A673 (cell line): Measurements from ENCODE around the gene CEND1.

ENCODE experiments used
- EZH2 ChIP-seq: fragments of 200-600 bp; sonication (generic); IDR thresholded peaks from 2 replicates; pipeline ENCODE4 v1.6.1; 2017; ENCODE audit warnings: borderline replicate concordance, low read depth, mild to moderate bottlenecking, mixed read lengths, antibody characterized with exemption, low read length; ENCODE audit not compliant: poor library complexity, severe bottlenecking
- TF ChIP-seq, protein P1 (sequence below): fragments of 300-800, 200-600 bp; sonication (generic); conservative IDR thresholded peaks from 2 replicates; pipeline ENCODE4 v1.5.1; 2017; ENCODE audit warnings: low read depth, mild to moderate bottlenecking, antibody characterized with exemption, low read length, moderate library complexity, mixed read lengths

DNA sequence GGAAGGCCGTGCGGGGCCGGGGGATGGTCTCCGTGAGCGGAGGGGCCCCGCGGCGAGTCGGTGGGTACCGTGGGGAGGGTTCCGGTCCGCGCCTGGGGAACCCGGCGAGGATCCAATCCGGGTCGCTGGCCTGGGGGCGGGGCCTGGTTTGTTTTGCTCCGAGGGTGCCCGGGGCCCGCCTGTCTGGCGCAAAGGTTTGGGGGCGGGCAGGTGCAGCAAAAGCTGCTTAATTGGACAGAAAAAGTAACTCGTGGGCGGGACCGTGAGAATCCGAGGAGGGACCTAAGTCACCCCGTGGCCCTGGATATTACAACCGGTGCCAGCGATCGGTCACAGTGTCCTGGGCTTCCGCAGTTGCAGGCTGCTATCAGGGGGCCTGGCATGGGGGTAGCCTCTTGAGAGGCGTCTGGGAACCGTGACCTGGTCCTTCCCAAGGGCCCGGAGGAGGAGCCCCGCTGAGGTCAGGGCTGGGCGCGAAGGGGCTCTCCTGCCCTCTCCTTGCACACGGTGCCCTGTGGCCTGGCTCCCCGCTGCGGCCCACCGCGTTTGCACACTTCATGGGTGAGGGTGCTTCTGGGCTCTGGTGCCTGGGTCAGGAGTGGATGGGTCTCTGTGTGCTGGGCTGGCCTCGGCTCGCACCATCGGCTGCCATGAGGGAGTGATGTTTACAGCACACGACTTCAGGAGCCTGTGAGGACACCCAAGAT, 30.2 kb upstream of the CEND1 start:
- TF ChIP-seq, protein P1, sequence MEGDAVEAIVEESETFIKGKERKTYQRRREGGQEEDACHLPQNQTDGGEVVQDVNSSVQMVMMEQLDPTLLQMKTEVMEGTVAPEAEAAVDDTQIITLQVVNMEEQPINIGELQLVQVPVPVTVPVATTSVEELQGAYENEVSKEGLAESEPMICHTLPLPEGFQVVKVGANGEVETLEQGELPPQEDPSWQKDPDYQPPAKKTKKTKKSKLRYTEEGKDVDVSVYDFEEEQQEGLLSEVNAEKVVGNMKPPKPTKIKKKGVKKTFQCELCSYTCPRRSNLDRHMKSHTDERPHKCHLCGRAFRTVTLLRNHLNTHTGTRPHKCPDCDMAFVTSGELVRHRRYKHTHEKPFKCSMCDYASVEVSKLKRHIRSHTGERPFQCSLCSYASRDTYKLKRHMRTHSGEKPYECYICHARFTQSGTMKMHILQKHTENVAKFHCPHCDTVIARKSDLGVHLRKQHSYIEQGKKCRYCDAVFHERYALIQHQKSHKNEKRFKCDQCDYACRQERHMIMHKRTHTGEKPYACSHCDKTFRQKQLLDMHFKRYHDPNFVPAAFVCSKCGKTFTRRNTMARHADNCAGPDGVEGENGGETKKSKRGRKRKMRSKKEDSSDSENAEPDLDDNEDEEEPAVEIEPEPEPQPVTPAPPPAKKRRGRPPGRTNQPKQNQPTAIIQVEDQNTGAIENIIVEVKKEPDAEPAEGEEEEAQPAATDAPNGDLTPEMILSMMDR, result no peak
- TF ChIP-seq EZH2, result no peak
